HG03342 (cell line): ENCODE data around the gene RASSF4.
"Not testable (repeated sequence)": the region's sequence is repeated elsewhere in the genome, so short reads cannot be mapped to it uniquely, and the experiment has no call there.

Experiments used
- ATAC-seq: cut with Tn5 transposase; IDR thresholded peaks from one replicate; pipeline ENCODE4 v1.9.1; 2021; ENCODE audit warnings: mild to moderate bottlenecking, moderate library complexity; ENCODE audit not compliant: unreplicated experiment

The RASSF4 gene

DNA sequence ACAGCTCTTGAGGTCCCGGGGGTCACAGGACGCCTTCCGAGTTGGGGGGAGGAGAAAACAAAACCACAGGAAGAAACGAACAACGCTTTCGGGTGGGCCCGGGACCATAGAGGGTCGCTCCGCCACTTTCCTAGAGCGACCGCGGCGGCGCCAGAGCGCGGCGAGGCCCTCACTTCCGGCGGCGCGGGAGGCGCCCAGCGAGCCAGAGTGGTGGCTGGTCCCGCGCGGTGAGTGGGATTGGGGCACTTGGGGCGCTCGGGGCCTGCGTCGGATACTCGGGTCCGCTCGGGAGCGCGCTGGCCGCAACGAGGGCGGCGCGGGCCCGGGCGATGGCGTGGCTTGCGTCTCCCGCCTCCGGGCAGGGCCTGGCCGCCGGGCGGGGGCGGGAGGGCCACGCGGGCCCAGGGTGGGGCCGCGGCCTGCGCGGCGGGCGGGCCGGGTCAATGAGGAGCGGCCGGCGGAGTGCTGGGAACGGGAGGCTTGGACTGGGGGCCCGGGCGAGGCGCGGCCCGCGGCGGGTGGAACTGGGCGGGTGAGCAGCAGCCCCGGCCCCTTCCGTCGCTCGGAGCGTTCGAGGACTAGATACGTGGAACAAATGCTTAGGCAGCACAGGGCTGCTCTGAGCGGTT lies 41.3 kb downstream of the RASSF4 start, which contains the start of gene ZNF22:
Gene ZNF22, plus strand, starts transcription at position 172 of the 629 bp plus-strand sequence. CDS start 2,446 bp downstream, outside the sequence.
- peak; percentile 58 for ATAC-seq

DNA sequence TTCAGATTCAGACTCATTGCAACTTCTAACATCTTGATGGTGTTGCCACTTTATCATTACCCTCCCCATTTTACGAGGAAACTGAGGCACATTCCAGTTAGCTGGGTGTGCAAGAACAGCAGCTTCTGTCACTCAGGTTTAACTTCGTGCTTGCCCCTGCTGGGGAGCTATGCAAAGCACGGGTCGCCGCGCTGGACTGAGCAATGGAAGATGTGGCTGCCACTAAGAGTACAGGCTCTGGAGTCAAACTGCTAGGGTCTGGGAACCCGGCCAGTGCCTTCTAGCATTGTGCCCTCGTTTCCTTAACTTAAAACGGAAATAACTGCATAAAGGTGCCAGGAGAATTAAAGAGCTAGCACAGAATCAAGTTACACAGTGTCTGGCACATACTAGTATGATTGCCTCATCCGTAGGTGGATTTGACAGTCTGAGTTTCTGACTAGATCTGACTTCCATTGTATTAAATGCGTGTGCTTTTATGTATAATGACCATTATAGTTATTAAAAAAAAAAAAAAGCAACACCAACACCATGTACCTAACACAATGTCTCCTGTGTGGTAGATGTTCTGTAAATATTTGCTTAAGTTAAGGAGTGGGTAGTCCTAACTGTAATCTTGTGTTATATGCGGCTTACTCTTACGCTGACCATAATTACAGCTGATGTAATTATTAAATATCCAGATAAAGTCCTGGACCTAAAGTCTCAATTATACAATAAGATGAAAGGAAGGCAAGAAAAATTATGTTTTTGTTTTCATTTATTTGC lies 42.0 kb downstream of the RASSF4 start:
- ATAC-seq: peak; percentile 82

DNA sequence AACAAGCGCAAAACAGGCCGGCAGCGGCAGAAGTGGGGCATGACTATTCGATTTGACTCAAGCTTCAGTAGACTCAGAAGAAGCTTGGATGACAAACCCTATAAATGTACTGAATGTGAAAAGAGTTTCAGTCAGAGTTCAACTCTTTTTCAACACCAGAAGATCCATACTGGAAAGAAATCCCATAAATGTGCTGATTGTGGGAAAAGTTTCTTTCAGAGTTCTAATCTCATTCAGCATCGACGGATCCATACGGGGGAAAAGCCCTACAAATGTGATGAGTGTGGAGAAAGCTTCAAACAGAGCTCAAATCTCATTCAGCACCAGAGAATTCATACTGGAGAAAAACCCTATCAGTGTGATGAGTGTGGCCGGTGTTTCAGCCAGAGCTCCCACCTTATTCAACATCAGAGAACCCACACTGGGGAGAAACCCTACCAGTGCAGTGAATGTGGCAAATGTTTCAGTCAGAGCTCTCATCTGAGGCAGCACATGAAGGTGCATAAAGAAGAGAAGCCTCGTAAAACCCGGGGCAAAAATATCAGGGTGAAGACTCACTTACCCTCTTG lies 43.9 kb downstream of the RASSF4 start:
- no peak for ATAC-seq

DNA sequence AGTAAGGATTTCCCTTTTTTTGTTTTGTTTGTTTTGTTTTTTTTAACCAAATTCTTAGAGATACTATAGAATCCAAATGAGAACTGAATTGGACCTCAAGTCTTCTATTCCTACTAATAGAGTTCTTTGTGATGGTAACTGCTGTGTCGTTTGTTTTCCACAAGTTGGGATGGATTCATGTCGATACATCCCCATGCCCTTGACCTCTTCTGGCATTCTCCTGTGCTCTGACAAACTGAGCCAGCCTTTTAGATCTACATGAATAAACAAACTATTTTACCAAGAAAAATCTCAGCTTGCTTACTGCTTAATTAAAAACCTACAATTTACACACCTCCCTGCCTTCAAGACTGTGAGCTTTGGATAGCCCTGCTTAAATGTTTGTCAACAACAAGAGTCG lies 45.1 kb downstream of the RASSF4 start:
- no peak for ATAC-seq

DNA sequence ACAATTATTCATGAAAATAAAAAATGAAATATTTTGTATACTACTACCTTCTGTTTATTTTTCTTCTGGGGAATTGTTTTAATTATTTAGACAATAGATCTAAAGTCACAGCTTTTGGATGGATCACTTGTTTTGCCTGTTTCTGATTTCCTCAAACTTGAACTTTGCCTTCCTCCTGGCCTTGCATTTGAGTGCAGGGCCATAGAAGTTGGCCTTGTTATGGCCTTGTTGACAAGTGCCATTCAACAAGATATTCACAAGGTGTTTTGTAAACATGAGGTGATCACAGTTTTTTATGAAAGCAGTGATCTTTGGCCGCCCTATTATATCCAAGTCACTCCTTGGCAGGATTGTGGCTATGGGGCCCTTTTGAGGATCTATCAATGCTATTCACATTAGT lies 45.7 kb downstream of the RASSF4 start:
- no peak for ATAC-seq

DNA sequence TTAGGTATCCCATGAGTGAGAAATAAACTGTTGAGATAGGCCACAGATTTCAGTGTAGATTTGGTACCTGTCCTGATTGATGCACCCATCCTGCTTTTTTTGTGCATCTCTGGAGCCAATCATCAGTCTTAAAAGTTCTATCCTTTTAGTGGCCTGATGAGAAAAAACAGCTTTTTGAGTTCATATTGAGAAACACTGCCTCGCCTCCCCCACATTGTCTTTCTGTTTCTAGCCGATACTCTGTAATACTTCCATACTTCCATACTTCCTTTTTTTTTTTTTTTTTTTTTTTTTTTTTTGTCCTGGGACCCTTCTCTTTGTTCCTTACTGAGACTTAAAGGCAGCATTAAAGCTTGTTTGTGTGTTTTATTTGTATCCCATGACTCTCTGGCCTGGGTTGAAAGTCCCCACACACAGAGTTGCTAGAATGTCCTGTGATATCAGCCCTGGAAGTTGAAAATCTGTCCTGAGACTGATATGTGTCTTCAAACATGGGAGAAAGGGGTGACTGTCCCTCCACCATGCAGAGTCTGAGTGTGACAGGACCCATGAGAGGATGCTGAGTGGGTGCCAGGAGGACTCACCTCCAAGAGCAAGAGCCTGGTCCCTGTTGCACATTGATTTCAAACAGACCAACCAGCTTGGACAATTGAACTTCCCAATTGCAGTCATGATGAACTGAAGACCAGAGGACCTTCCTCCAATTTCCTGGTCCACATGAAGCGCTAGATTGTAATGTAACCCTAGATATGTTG lies 46.9 kb downstream of the RASSF4 start:
- ATAC-seq: no peak

DNA sequence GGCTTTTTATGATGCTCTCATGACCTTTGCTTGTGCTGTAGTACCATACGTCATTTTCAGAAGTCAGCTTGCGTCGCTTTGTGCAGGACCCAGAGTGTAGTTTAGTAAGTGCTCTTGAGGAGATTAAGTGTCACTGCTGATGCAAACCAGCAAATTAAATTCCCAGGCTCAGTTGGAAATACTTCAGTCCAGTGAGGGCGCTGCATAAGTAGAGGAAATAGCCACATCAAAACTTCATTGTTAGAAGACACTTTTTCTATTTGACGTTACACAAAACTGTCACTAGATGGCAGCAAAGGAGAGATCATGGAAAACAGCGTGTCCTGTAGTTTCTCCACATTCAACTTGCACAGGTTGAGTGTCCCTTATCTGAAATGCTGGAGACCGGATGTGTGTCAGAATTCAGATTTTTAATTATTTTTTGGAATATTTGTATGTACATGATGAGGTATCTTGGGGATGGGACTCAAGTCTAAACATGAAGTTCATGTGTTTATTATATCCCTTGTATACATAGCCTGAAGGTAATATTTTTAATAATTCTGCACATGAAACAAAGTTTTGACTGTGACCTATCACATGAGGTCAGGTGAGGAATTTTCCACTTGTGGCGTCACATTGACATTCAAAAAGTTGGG lies 49.0 kb downstream of the RASSF4 start:
- ATAC-seq: peak; percentile 85

DNA sequence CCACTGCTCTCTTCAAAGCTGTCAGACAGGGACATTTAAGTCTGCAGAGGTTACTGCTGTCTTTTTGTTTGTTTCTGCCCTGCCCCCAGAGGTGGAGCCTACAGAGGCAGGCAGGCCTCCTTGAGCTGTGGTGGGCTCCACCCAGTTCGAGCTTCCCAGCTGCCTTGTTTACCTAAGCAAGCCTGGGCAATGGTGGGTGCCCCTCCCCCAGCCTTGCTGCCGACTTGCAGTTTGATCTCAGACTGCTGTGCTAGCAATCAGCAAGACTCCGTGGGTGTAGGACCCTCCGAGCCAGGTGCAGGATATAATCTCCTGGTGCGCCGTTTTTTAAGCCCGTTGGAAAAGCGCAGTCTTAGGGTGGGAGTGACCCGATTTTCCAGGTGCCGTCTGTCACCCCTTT lies 55.0 kb downstream of the RASSF4 start:
- ATAC-seq: not testable (repeated sequence)

DNA sequence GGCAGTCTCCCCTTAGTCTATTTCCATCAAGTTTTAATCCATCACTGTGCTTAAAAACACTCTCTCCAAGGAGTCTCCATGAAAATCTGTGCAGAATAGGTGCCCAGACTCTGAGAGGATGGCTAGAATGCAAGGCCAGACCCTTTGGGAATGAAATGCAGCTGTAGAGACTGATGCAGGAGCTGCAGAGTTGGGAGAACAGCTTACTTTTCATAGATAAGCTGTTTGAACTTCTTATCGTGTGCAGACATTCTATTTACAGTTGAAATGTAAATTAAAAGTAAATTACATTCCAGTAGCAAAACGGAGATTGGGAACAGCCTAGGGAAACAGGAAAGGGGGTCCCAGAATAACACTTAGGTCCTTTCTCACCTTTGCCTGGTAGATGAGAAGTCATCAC lies 56.0 kb downstream of the RASSF4 start:
- no peak for ATAC-seq

DNA sequence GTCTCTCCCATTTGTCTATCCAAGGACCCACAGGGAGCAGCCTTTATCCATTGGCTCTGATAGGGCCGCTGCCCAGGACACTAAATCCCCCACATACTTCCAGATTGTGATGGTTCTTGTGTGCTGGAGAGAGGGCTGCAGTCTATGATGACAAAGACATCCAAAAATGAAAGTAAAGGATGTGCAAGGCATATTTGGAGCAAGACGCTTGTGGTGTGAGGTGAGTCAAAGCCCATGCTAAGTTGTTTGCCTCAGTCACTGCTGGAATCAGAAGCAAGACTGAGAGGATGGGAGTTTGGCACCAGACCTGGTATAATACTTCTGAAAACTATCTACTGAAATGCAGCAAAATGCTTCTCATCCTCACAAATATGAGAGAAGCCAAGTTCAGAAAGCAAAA lies 63.8 kb downstream of the RASSF4 start:
- ATAC-seq: no peak

DNA sequence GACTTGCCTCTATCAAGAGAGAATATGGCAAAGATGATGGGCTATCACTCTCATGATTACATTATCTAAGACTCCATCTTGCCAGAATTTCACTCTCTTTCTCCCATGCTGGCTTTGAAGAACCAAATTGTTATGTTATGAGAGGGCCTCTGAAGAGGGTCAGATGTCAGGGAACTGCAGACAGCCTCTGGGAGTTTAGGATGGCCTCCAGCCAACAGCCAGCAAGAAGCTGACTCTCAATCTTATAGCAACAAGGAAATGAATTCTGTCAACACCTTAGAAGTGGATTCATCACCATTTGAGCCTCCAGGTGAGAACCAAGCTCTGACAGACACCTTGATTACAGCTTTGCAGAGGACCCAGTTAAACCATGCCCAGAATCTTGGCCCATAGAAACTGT lies 74.7 kb downstream of the RASSF4 start:
- no peak for ATAC-seq

DNA sequence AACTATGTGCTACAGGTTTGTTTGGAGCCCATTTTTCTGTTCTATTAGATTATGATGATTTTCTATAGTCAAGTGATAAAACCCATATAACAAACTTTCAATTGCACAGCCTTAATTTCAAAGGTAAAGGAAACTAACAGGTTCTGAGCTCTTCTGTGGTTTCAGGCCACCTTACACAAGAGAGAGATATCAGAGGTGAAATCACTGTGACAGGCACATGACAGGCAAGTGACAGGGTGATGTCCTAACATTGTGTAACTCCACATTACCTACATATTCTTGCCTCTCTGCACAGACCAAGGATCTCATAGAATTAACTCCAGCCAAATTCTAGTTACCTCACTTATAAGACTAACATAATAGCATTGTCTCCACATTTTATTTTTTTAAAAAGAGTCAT lies 76.1 kb downstream of the RASSF4 start:
- no peak for ATAC-seq

DNA sequence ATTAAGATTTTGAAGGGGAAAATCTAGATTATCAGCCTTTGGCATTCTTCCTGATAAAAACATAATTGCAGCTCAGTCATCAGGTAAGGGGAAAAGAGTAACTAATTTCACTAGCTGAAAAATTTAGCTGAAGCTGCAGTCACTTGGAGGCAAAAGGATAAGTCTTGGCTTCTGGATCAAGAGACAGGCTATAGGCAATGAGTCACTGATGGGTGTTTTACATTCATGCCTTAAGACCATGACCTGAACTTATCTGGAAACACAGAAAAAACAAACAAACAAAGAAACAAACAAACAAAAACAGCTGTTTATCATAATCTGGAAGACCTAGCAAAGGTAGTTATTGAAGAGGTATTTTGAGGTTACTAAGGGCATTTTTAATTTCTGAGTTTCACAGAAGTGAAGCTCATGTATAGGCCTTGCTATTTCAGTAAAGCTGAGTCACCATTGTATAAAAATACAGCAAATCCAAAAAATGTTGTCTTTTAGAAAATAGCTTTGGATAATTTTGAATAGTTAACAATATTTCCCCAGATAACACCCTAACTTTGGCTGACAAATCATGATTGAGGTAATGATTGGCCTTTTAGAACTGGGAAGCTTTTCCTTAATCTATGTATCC lies 81.4 kb downstream of the RASSF4 start:
- no peak for ATAC-seq

DNA sequence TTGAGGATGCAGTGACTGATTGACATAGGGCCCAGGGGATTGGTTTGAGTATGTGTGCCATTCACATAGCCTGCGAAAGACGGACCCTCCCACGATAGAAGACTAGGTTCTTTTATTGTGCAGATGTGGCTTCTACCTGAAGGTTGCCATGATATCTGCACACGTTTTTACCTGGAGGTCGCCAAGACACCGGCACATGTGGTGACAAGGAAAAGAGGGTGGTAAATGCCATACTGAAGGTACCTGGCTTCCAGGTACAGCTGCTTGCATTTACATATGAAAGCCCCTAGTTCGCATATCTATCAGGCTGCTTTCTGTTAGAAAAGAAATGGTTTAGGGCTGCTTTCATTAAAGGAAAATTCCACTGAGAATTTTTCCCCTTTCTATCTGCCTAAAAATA lies 84.7 kb downstream of the RASSF4 start:
- no peak for ATAC-seq
